ENCODE results near the gene CASP8AP2.
"Not testable (repeated sequence)": the region's sequence is repeated elsewhere in the genome, so short reads cannot be mapped to it uniquely, and the experiment has no call there.

CASP8AP2 gene

GRCh38 chr6:89826029-89826528, 3.6 kb upstream of the CASP8AP2 start:
- DNase-seq (ENCODE audit: low read depth): no peak

- DNase-seq (ENCODE audit: low read depth): not testable (repeated sequence)
These were observed 1.1 kb upstream of the CASP8AP2 start for GRCh38 chr6:89828475-89828987.

DNA sequence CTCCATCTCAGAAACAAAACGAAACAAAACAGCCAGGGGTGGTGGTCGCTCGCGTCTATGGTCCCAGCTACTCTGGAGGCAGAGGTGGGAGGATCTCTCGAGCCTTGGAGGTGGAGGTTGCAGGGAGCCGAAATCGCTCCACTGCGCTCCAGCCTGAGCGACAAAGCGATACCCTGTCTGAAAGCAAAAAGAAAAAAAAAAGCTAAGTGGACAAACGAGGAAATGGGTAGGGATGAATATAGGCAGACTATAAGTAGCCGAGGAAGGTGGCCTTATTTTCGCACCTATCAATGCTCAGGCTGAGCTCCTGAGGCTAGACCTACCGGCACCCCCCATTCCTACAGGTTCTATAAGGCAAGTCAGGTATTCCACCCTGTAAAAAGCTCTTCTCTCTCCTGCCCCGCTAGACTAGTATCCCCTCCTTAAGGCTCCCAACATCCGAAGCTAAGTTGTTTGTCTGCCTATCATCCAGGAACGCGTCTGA, 650 bp upstream of the CASP8AP2 start:
- no peak for DNase-seq (ENCODE audit: low read depth)

DNA sequence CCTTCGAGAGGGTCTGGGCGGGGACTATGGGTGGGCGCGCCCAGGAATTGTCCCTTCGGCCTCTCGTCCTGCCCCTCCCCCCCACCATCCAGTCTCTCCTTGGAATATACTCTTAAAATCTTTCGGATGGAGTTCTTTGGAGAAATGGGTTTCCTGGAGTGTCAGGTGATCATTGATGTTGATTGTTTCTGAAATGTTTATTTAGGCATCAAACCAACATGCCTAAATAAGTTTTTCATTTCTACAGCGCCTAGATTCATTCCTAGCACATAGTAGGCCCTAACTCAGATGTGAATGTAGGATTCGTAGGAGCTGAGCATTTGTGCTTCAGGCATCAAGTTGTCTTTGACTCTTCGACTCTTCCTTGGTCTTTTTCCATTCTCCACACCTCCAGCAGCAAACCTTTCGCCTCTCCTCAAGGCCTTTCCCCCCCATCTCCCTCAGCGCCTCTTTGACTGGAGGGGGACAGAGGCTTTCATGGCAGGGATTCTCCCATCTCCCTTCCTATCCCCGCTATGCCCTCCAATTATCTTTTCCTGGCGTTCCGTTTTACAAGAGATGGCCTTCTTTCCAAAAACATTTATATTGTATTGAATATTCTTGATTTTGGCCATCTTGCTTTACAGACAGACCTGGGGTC, 610 bp downstream of the CASP8AP2 start:
- DNase-seq (ENCODE audit: low read depth): no peak

GRCh38 chr6:89834884-89835792, 5.5 kb downstream of the CASP8AP2 start:
- DNase-seq (ENCODE audit: low read depth): no peak

DNA sequence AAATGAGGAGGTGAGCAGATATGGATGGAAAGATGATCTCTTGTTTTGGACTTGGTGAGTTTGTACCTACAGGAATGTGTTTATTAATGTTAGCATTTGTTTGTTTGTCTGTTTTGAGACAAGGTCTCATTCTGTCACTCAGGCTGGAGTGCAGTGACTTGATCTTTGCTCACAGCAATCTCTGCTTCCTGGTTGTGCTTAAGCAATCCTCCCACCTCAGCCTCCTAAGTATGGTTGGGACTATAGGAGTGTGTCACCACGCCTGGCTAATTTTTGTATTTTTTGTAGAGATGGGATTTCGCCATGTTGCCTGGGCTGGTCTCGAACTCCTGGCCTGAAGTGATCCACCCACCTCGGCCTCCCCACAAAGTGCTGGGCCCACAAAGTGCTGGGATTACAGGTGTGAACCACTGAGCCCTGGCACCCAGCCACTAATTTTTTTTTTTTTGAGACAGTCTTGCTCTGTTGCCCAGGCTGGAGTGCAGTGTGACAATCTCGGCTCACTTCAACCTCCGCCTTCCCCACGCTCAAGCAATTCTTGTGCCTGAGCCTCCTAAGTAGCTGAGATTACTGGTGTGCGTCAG, 7.1 kb downstream of the CASP8AP2 start:
- DNase-seq (ENCODE audit: low read depth): no peak

DNA sequence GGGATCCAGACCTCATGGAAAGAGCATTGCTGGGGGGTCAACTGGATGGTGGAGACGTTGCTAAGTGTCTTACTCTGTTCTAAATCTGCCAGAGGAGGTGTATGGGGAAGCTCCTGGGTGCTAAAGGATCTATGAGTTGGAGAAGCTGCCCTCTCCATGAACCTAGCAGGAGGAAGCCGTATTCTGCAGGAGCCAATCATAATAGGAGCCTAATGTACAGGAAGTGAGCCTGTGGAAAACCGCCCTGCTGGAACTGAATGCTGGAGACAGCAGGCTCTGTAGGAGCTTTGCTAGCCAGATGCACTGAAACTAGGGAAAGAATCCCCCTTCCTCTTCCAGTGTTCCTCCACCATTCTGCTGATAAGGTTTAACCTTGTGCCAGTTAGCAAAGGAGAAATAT, 10.9 kb downstream of the CASP8AP2 start:
- no peak for DNase-seq (ENCODE audit: low read depth)

GRCh38 chr6:89842228-89842627, 12.5 kb downstream of the CASP8AP2 start:
- DNase-seq (ENCODE audit: low read depth): no peak

DNA sequence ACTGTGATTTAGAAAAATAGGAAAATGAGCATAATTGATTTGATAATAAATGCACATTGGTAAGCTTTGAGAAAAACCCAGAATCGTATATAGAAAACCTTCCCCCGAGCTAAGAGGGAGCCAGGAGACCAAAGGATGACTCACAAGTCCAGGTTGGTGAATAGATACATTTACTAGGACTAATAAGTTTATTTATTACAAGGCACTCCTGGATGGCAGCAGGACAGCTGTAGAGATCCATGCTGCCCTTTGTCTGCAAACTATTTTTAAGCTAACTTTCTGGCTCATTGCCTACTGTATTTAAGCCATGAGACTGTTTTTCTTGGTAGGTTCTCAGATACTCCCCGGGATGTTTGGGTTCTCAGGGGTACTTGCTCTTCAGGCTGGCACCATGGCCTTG, 13.4 kb downstream of the CASP8AP2 start:
- DNase-seq (ENCODE audit: low read depth): no peak

GRCh38 chr6:89847513-89847912, 17.8 kb downstream of the CASP8AP2 start:
- DNase-seq (ENCODE audit: low read depth): not testable (repeated sequence)

DNA sequence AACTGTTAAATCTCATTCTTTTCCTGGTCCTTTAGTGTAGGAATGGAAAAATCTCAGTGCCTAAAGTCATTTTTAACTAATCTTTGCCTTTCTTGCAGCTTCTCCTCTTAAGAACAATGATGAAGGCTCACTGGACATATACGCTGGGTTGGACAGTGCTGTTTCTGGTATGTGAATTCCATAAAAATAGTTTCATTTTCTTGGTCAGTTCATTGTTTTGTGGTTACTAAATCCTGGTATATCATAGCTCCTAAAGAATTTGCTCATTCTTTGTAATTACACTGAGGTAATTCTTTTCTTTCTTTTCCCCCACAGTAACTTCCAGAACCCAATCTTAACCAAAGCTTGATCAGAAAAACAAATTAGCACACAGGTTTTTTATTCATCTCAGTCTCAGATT, 23.4 kb downstream of the CASP8AP2 start:
- no peak for DNase-seq (ENCODE audit: low read depth)

- DNase-seq (ENCODE audit: low read depth): no peak
These were observed 28.4 kb downstream of the CASP8AP2 start for GRCh38 chr6:89858041-89858440.

DNA sequence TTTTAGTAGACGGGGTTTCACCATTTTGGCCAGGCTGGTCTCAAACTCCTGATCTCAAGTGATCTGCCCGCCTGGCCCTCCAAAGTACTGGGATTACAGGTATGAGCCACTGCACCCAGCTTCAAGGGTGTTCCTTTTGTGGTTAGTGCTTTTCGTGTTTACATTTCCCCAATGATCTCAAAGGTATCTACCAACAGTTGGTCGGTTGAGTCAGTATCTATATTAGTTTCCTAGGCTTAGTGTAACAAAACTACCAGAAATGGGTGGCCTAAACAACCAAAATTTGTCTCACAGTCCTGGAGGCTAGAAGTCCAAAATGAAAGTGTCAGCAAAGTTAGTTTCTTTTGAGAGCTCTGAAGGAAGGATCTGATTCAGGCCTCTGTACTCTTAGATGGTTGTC, 30.1 kb downstream of the CASP8AP2 start:
- DNase-seq (ENCODE audit: low read depth): no peak

DNA sequence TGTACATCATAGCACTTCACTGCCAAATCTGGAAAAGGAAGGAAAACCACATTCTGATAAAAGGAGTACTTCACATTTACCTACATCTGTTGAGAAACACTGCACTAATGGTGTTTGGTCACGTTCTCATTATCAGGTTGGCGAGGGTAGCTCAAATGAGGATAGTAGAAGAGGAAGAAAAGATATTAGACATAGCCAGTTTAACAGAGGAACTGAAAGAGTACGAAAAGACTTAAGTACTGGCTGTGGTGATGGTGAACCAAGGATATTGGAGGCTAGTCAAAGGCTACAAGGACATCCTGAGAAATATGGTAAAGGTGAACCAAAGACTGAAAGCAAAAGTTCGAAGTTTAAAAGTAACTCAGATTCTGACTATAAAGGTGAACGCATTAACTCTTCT, 32.6 kb downstream of the CASP8AP2 start:
- DNase-seq (ENCODE audit: low read depth): no peak

- no peak for DNase-seq (ENCODE audit: low read depth)
These were observed 33.0 kb downstream of the CASP8AP2 start for GRCh38 chr6:89862698-89863097.

DNA sequence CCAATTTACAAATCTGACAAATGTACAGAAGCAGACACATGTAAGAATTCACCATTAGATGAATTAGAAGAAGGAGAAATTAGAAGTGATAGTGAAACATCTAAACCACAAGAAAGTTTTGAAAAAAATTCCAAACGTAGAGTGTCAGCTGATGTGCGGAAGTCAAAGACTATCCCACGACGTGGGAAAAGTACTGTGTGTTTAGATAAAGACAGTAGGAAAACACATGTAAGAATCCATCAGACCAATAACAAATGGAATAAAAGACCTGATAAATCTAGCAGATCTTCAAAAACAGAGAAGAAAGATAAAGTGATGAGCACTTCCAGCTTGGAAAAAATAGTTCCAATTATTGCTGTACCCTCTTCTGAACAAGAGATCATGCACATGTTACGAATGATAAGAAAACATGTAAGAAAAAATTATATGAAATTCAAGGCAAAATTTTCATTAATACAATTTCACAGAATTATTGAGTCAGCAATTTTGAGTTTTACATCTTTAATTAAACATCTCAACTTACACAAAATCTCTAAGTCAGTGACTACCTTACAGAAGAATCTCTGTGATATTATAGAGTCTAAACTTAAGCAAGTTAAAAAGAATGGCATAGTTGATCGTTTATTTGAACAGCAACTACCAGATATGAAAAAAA, 36.5 kb downstream of the CASP8AP2 start:
- no peak for DNase-seq (ENCODE audit: low read depth)

DNA sequence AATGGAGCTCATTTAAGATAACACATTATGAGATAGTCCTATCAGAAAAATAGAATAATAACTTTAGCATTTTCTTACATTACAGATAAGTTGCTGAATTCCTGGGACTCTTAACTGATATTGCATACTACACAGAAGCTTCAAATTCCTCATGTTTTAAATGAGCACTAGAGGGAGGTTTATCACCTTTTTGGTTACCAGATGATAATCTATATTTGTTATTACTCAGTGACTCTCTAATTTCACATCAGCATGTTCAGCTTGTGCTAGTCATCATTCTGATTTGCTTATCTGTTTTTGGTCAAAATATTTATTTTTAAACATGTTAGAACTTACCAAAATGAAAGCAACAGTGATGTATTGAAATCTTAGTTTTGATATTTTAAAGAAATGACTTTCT, 44.0 kb downstream of the CASP8AP2 start:
- no peak for DNase-seq (ENCODE audit: low read depth)

GRCh38 chr6:89874438-89874837, 44.8 kb downstream of the CASP8AP2 start:
- no peak for DNase-seq (ENCODE audit: low read depth)

DNA sequence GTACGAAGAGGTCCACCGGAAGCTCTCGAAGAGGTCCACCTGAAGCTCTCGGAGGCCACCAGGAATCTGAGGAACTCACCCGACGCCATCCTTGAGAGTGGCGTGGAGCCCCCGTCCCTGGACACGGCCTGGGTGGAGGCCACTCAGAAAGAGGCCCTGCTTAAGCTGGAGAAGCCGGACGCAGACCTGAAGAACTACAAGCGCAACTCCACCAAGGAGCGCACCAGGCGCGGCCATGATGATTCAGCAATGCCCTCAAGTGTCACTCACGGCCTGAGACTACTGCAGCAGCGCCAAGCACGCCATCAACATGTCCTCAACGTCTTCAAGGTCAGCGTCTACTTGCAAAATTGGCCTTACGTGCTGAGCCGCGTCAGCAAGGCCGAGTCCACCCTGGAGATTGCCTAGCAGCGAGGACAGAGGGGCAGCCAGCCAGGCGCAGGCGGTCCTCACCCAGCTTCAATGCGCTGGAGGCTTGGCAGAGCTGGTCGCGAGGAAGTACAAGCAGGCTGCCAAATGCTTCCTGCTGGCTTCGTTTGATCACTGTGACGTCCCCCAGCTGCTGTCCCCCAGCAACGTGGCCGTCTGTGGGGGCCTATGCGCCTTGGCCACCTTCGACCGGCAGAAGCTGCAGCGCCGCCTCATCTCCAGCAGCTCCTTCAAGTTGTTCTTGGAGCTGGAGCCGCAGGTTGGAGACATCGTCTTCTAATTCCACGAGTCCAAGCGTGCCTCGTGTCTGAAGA, 56.9 kb downstream of the CASP8AP2 start:
- DNase-seq (ENCODE audit: low read depth): no peak

DNA sequence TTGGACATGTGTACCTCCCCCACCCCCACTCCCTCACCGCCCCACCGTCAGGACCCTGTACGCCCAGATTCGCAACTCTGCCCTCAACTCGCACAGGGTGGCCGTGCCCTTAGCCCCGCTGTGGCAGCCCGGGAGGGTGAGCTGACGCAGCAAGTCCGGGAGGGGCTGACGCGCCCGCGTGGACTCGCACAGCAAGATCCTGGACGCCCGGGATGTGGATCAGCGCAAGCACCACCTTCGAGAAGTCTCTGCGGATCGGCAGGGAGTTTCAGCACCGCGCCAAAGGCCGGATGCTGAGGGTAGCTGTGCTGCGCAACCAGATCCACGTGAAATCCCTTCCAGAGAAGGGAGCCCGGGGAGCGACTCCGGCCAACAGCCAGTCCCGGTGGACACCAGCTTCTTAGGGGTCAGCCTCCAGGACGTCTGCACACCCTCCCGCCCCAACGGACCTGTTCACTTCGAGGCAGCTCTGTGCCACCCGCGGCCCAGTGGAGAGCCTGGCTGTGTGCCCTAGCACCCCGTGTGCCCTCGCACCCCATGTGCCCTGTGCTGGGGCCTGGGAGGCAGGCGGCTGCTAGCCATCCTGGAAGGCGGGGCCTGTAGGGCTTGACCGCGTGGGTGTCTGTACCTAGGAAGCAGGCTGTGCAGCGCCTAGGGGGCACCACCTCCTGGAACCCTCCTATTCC, 57.9 kb downstream of the CASP8AP2 start:
- DNase-seq (ENCODE audit: low read depth): no peak

DNA sequence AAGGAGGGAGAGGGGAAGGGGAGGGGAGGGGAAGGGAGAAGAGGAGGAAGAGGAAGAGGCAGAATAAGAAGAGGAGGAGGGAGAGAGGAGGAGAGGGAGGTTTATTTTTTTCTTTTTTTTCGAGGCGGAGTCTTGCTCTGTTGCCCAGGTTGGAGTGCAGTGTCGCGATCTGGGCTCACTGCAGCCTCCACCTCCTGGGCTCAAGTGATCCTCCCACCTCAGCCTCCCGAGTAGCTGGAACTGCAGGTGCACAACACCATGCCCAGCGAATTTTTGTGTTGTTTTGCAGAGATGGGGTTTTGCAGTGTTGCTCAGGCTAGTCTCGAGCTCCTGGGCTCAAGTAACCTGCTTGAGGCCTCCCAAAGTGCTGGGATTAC, 58.4 kb downstream of the CASP8AP2 start:
- DNase-seq (ENCODE audit: low read depth): no peak
